HEK293 (cell line): ENCODE data around the gene MBOAT2.

ENCODE experiments used
- CTCF ChIA-PET: fragments of 350-600 bp; formaldehyde crosslinking; extraction: SDS; loops from one replicate; lab custom pipeline; 2021; ENCODE audit warnings: antibody characterized with exemption; lab: Yijun Ruan, JAX
- POLR2A ChIA-PET: fragments of 300-600 bp; formaldehyde crosslinking; extraction: SDS; loops from one replicate; lab custom pipeline; 2020; ENCODE audit warnings: antibody characterized with exemption, inconsistent platforms; lab: Yijun Ruan, JAX
- H3K27ac ChIP-seq: fragments of 200-500 bp; sonication (Bioruptor generic); 2 replicates; pipeline ENCODE4 v1.5.1; 2014; ENCODE audit warnings: low read depth, low read length, control low read depth, inconsistent platforms; ENCODE audit errors: extremely low read depth
- H3K36me3 ChIP-seq, 2 experiments: fragments of 200-500 bp in 1 of 2; sonication (Bioruptor generic) in 1 of 2; 1 replicate in 1 of 2; 2 replicates in 1 of 2; pipeline ENCODE4 v1.5.1; 2014 to 2017; ENCODE audit warnings: inconsistent platforms in 2 of 2, low read length in 2 of 2; ENCODE audit not compliant: control insufficient read depth in 2 of 2, insufficient read depth in 1 of 2
- H3K4me1 ChIP-seq: fragments of 200-500 bp; sonication (Bioruptor generic); 2 replicates; pipeline ENCODE4 v1.5.1; 2014; ENCODE audit warnings: mild to moderate bottlenecking, low read length, inconsistent platforms; ENCODE audit not compliant: control insufficient read depth, insufficient read depth
- H3K4me3 ChIP-seq: 2 replicates; pipeline ENCODE4 v1.5.1; 2011; ENCODE audit warnings: low read depth, mild to moderate bottlenecking, control low read depth, low read length, moderate library complexity
- H3K9me3 ChIP-seq: fragments of 200-500 bp; sonication (Bioruptor generic); 2 replicates; pipeline ENCODE4 v1.5.1; 2014; ENCODE audit warnings: low read depth, low read length, inconsistent platforms; ENCODE audit not compliant: control insufficient read depth, insufficient read depth
- FEZF1 ChIP-seq: fragments of 450-650 bp; formaldehyde crosslinking; IDR thresholded peaks from 2 replicates; pipeline ENCODE4 v1.5.1; 2016; ENCODE audit warnings: missing biosample characterization, missing genetic modification characterization
- KLF8 ChIP-seq: fragments of 450-650 bp; formaldehyde crosslinking; IDR thresholded peaks from 2 replicates; pipeline ENCODE4 v1.5.1; 2016; ENCODE audit warnings: missing biosample characterization, missing genetic modification characterization
- PRDM2 ChIP-seq: fragments of 450-650 bp; formaldehyde crosslinking; IDR thresholded peaks from 2 replicates; pipeline ENCODE4 v1.5.1; 2016; ENCODE audit warnings: missing biosample characterization, missing genetic modification characterization, borderline replicate concordance
- PRDM4 ChIP-seq: fragments of 450-650 bp; formaldehyde crosslinking; IDR thresholded peaks from 2 replicates; pipeline ENCODE4 v1.5.1; 2017; ENCODE audit warnings: missing biosample characterization, missing genetic modification characterization
- ZFP69B ChIP-seq: fragments of 450-650 bp; formaldehyde crosslinking; IDR thresholded peaks from 2 replicates; pipeline ENCODE4 v1.5.1; 2016; ENCODE audit warnings: missing biosample characterization, missing genetic modification characterization
- ZNF157 ChIP-seq: fragments of 450-650 bp; formaldehyde crosslinking; IDR thresholded peaks from 2 replicates; pipeline ENCODE4 v1.5.1; 2016; ENCODE audit warnings: missing biosample characterization, missing genetic modification characterization
- ZNF311 ChIP-seq: fragments of 450-650 bp; formaldehyde crosslinking; IDR thresholded peaks from 2 replicates; pipeline ENCODE4 v1.5.1; 2017; ENCODE audit warnings: missing biosample characterization, missing genetic modification characterization, borderline replicate concordance
- ZNF324 ChIP-seq: fragments of 450-650 bp; formaldehyde crosslinking; IDR thresholded peaks from 2 replicates; pipeline ENCODE4 v1.5.1; 2016; ENCODE audit warnings: missing biosample characterization, missing genetic modification characterization
- ZNF426 ChIP-seq: fragments of 450-650 bp; formaldehyde crosslinking; IDR thresholded peaks from 2 replicates; pipeline ENCODE4 v1.5.1; 2017; ENCODE audit warnings: missing biosample characterization, missing genetic modification characterization, mild to moderate bottlenecking, inconsistent platforms, moderate library complexity
- ZNF521 ChIP-seq: fragments of 450-650 bp; formaldehyde crosslinking; IDR thresholded peaks from 2 replicates; pipeline ENCODE4 v1.5.1; 2017; ENCODE audit warnings: missing biosample characterization, mild to moderate bottlenecking, missing genetic modification characterization
- ZNF560 ChIP-seq: fragments of 450-650 bp; formaldehyde crosslinking; IDR thresholded peaks from 2 replicates; pipeline ENCODE4 v1.5.1; 2017; ENCODE audit warnings: missing biosample characterization, missing genetic modification characterization, borderline replicate concordance
- ZNF624 ChIP-seq: fragments of 450-650 bp; formaldehyde crosslinking; IDR thresholded peaks from 2 replicates; pipeline ENCODE4 v1.5.1; 2017; ENCODE audit warnings: missing biosample characterization, missing genetic modification characterization
- ZNF626 ChIP-seq: fragments of 450-650 bp; sonication (Bioruptor Pico); formaldehyde crosslinking; IDR thresholded peaks from 2 replicates; pipeline ENCODE4 v1.5.1; 2018; ENCODE audit warnings: missing biosample characterization, missing genetic modification characterization, inconsistent platforms
- ZNF645 ChIP-seq: fragments of 450-650 bp; formaldehyde crosslinking; IDR thresholded peaks from 2 replicates; pipeline ENCODE4; 2016; ENCODE audit warnings: missing biosample characterization, missing genetic modification characterization
- ZNF664 ChIP-seq: fragments of 450-650 bp; formaldehyde crosslinking; IDR thresholded peaks from 2 replicates; pipeline ENCODE4 v1.5.1; 2016; ENCODE audit warnings: missing biosample characterization, missing genetic modification characterization
- ZNF707 ChIP-seq: fragments of 450-650 bp; formaldehyde crosslinking; IDR thresholded peaks from 2 replicates; pipeline ENCODE4 v1.5.1; 2016; ENCODE audit warnings: missing biosample characterization, missing genetic modification characterization
- ZNF747 ChIP-seq: fragments of 450-650 bp; formaldehyde crosslinking; IDR thresholded peaks from 2 replicates; pipeline ENCODE4 v1.5.1; 2016; ENCODE audit warnings: missing biosample characterization, missing genetic modification characterization
- ZNF777 ChIP-seq: fragments of 450-650 bp; formaldehyde crosslinking; IDR thresholded peaks from 2 replicates; pipeline ENCODE4 v1.5.1; 2017; ENCODE audit warnings: missing biosample characterization, missing genetic modification characterization, borderline replicate concordance
- ZXDB ChIP-seq: fragments of 450-650 bp; formaldehyde crosslinking; IDR thresholded peaks from 2 replicates; pipeline ENCODE4 v1.5.1; 2016; ENCODE audit warnings: missing biosample characterization, missing genetic modification characterization
- TF ChIP-seq, protein P1 (sequence below): fragments of 450-650 bp; IDR thresholded peaks from 2 replicates; pipeline ENCODE4 v1.5.1; 2018; ENCODE audit warnings: missing biosample characterization, missing genetic modification characterization
- TF ChIP-seq, protein P2 (sequence below): fragments of 450-650 bp; formaldehyde crosslinking; IDR thresholded peaks from 2 replicates; pipeline ENCODE4 v1.5.1; 2016; ENCODE audit warnings: missing biosample characterization, missing genetic modification characterization, borderline replicate concordance
- TF ChIP-seq, protein P3 (sequence below): fragments of 450-650 bp; formaldehyde crosslinking; IDR thresholded peaks from 2 replicates; pipeline ENCODE4 v1.5.1; 2016; ENCODE audit warnings: missing biosample characterization, missing genetic modification characterization

Gene MBOAT2

DNA sequence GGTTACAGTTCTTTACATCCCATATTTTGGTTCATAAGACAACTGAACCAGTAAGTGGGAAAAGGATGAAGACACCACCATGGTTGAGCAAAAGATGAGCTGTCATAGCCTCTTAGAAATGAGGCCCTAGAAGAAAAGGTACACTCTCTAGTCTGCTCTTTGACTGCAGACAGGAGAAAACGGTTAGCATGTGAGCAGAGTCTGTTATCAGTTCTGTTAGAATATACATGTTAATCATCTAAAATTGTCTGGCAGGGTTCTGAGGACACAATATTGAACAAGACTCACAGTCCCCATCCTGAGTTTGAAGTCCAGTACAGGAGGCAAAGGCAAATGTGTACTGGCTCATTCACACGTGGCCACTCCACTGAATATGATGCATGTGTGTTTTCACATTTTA, 78.1 kb downstream of the MBOAT2 start:
- H3K9me3 ChIP-seq: no peaks in the 10 kb centered on the region
- H3K4me1 ChIP-seq: no peaks in the 10 kb centered on the region
- ChIA-PET POLR2A (no interaction called here), CTCF (no interaction called here)
- H3K27ac ChIP-seq: no peak overlapping the region
- H3K4me3 ChIP-seq: no peak overlapping the region
- H3K36me3 ChIP-seq: no peaks in the 10 kb centered on the region
- no peak for TF ChIP-seq ZNF747 (tag by site-specific recombination)
- TF ChIP-seq ZFP69B (tag by site-specific recombination): no peak
- TF ChIP-seq ZNF426 (tag by site-specific recombination): no peak
- no peak for TF ChIP-seq ZNF560

GRCh38 chr2:8923183-8923582, 80.3 kb downstream of the MBOAT2 start:
- Histone ChIP-seq H3K4me1 (no peaks in the 10 kb centered on the region), H3K4me3 (no peak overlapping the region), H3K9me3 (no peaks in the 10 kb centered on the region), H3K27ac (no peak overlapping the region), H3K36me3 (no peaks in the 10 kb centered on the region)
- ChIA-PET CTCF (no interaction called here), POLR2A (no interaction called here)
- TF ChIP-seq ZNF626 (tag by site-specific recombination): no peak
- no peak for TF ChIP-seq ZNF645 (tag by site-specific recombination)
- no peak for TF ChIP-seq KLF8 (tag by site-specific recombination)
- TF ChIP-seq, protein P1, sequence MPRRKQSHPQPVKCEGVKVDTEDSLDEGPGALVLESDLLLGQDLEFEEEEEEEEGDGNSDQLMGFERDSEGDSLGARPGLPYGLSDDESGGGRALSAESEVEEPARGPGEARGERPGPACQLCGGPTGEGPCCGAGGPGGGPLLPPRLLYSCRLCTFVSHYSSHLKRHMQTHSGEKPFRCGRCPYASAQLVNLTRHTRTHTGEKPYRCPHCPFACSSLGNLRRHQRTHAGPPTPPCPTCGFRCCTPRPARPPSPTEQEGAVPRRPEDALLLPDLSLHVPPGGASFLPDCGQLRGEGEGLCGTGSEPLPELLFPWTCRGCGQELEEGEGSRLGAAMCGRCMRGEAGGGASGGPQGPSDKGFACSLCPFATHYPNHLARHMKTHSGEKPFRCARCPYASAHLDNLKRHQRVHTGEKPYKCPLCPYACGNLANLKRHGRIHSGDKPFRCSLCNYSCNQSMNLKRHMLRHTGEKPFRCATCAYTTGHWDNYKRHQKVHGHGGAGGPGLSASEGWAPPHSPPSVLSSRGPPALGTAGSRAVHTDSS (tag by site-specific recombination): no peak
- TF ChIP-seq ZNF157 (tag by site-specific recombination): no peak
- TF ChIP-seq, protein P2, sequence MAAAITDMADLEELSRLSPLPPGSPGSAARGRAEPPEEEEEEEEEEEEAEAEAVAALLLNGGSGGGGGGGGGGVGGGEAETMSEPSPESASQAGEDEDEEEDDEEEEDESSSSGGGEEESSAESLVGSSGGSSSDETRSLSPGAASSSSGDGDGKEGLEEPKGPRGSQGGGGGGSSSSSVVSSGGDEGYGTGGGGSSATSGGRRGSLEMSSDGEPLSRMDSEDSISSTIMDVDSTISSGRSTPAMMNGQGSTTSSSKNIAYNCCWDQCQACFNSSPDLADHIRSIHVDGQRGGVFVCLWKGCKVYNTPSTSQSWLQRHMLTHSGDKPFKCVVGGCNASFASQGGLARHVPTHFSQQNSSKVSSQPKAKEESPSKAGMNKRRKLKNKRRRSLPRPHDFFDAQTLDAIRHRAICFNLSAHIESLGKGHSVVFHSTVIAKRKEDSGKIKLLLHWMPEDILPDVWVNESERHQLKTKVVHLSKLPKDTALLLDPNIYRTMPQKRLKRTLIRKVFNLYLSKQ (tag by site-specific recombination): no peak
- no peak for TF ChIP-seq ZNF777 (tag by site-specific recombination)
- no peak for TF ChIP-seq FEZF1 (tag by site-specific recombination)
- TF ChIP-seq, protein P3, sequence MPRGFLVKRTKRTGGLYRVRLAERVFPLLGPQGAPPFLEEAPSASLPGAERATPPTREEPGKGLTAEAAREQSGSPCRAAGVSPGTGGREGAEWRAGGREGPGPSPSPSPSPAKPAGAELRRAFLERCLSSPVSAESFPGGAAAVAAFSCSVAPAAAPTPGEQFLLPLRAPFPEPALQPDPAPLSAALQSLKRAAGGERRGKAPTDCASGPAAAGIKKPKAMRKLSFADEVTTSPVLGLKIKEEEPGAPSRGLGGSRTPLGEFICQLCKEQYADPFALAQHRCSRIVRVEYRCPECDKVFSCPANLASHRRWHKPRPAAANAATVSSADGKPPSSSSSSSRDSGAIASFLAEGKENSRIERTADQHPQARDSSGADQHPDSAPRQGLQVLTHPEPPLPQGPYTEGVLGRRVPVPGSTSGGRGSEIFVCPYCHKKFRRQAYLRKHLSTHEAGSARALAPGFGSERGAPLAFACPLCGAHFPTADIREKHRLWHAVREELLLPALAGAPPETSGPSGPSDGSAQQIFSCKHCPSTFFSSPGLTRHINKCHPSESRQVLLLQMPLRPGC (tag by site-specific recombination): no peak
- TF ChIP-seq ZNF664 (tag by site-specific recombination): no peak
- no peak for TF ChIP-seq PRDM4 (tag by site-specific recombination)
- no peak for TF ChIP-seq ZNF624 (tag by site-specific recombination)
- TF ChIP-seq ZNF324 (tag by site-specific recombination): no peak
- TF ChIP-seq ZNF521 (tag by site-specific recombination): no peak
- TF ChIP-seq ZNF707 (tag by site-specific recombination): no peak
- TF ChIP-seq ZXDB: no peak
- TF ChIP-seq PRDM2 (tag by site-specific recombination): no peak
- no peak for TF ChIP-seq ZNF311
